ENCODE results near the gene KRT33A. TPM values are rescaled to one million over a fixed set of nuclear protein-coding genes. Genes with fewer than 3 reads are reported as not detected.

KRT33A gene
- total RNA-seq (2022; extraction: Qiagen RNA extraction; ENCODE audit: low read depth) = not detected in 5 replicates

GRCh38 chr17:41350381-41350878 is at the start of gene KRT33A:
Gene KRT33A (minus strand): TSS chr17:41350828. CDS start chr17:41350767, 61 bp downstream.

DNA sequence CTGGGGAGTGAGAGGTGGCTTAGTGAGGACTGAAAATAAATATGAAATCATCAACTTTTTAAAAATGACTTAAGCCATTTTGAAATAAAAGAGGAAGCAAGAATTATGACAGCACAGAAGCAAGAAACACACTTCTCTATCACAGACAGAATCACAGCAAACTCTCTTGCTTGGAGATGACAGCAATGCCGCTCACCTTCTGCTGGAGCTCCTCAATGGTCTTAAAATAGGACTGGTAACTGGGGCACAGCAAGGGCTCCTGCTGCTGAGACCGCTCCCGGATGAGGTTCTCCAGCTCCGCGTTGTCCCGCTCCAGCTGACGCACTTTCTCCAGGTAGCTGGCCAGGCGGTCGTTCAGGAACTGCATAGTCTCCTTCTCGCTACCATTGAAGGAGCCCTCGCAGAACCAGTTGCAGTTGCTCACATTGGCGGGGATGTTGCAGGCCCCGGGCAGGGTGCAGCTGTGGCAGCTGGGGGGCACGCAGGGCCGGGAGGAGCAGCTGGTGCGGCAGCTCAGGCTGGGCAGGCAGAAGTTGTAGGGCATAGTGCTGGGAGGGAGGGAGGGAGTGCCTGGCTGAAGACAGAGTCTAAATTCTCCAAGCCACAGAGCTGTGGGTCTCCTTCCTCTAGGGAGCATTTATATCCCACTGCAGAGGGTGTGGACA is 46.5 kb upstream of the KRT33A start, which contains the start of gene KRT31:
Gene KRT31, minus strand, starts transcription at position 613 of the 665 bp plus-strand sequence. Its CDS starts 69 bp downstream, at position 544.

DNA sequence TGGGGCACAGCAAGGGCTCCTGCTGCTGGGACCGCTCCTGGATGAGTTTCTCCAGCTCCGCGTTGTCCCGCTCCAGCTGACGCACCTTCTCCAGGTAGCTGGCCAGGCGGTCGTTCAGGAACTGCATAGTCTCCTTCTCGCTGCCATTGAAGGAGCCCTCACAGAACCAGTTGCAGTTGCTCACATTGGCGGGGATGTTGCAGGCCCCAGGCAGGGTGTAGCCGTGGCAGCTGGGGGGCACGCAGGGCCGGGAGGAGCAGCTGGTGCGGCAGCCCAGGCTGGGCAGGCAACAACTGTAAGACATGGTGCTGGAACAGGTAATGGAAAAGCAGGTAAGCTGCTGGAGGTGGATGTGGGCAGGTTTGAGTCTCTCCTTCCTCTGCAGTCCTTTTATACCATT is 31.3 kb upstream of the KRT33A start, which contains the start of gene KRT34:
Gene KRT34, minus strand, starts transcription at position 364 of the 400 bp plus-strand sequence. Its CDS starts 60 bp downstream, at position 304.

DNA sequence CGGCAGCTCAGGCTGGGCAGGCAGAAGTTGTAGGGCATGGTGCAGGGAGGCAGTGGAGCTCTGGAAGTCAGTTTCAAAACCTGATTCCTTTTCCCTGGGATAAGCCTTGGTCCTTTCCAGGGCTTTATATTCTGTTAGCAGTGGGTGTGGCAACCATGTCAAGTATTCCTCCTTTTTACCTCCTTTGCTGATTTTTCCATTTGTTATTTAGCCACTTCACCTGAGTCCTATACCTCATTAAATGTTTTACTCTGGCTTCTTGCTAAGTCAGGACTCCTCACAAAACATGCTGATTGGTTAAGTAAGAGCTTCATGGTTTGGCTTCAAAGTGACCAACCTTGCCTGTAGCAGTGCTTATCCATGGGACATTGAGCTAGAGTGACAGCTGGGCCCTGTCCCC is 19.1 kb upstream of the KRT33A start, which contains the start of gene KRT33B:
Gene KRT33B, minus strand, starts transcription at position 101 of the 400 bp plus-strand sequence. Its CDS starts 63 bp downstream, at position 38.

GRCh38 chr17:41315204-41315794 is 35.3 kb downstream of the KRT33A start, which contains the start of gene KRTAP17-1:
Gene KRTAP17-1 (minus strand): TSS chr17:41315710. CDS start chr17:41315650, 60 bp downstream.

DNA sequence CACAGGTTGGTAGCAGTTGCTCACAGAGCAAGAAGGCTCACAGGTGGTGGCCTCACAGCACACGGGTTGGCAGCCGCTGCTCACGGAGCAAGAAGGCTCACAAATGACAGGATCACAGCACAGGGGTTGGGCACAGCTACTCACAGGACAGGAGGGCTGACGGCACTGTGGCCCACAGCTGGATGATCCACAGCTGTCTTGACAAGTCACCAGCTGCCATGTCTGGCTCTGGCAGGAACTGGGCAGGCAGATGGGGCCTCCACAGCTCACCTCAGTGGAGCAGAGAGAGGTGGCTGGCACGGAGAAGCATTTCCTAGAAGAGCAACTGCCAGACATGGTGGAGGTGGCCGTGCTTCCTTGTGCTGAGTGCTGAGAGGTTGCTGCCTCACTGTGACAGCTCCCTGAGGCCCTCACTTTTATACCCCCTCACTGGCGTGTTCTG is 41.7 kb downstream of the KRT33A start, which contains the start of gene KRTAP16-1:
Gene KRTAP16-1, minus strand, starts transcription at position 392 of the 442 bp plus-strand sequence. Its CDS starts 56 bp downstream, at position 336.

DNA sequence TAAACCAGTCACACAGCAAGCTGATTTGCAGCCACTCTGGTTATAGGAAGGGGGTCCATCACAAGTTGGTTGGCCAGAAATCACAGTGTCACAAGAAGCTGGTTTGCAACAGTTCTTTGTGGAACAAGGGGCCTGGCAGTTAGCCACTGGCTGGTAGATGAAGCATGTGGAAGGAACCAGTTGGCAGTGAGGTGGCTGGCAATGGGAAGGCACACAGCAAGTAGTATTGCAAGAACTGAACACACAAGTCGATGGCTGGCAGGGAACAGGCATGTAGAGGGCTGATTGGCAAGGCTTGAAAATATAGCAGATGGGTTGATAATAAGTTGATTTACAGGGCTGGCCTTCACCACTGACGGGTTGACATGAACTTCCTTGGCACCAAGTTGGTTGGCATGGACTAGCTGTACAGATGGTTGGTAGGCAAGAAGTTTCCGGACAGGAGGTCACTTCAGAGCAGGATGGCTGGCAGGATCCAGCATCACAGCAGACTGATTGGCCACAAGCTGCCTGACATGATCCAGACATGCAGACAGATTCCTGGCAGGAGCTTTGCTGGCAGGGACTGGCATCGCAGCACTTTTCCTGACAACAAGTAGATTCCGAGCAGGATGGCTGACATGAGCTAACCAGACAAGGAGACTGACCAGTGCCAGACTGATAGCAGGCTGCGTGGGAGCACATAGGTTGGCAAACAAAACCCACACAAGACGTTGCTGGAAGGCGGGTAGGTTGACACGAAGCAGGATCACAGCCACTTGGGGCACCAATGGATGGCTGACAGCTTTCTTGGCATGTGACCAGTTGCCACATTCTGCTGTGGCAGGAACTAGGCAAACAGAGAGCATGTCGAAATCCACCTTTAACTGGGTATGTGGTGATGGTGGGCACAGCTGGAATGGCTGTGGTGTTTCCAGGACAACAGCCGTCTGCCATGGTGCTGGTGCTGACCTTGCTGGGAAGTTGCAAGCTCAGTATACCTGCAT is 48.4 kb downstream of the KRT33A start, which contains the start of gene KRTAP29-1:
Gene KRTAP29-1, minus strand, starts transcription at position 936 of the 986 bp plus-strand sequence. Its CDS starts 0 bp downstream, at position 936.

Other genes with a start within 250 kb of the KRT33A start
- gene KRTAP4-16, start 248.6 kb downstream of the KRT33A start, total RNA-seq (2022; extraction: Qiagen RNA extraction; ENCODE audit: low read depth) = not detected in 5 replicates
- not detected in 5 replicates for gene KRTAP4-9, start 245.4 kb downstream of the KRT33A start, total RNA-seq (2022; extraction: Qiagen RNA extraction; ENCODE audit: low read depth)
- not detected in 5 replicates for gene KRTAP4-11, start 232.5 kb downstream of the KRT33A start, total RNA-seq (2022; extraction: Qiagen RNA extraction; ENCODE audit: low read depth)
- not detected in 5 replicates for gene KRTAP4-12, start 226.6 kb downstream of the KRT33A start, total RNA-seq (2022; extraction: Qiagen RNA extraction; ENCODE audit: low read depth)
- not detected in 5 replicates for gene KRTAP4-6, start 210.3 kb downstream of the KRT33A start, total RNA-seq (2022; extraction: Qiagen RNA extraction; ENCODE audit: low read depth)
- gene KRTAP4-5, start 201.0 kb downstream of the KRT33A start, total RNA-seq (2022; extraction: Qiagen RNA extraction; ENCODE audit: low read depth) = not detected in 5 replicates
- not detected in 5 replicates for gene KRTAP4-4, start 190.1 kb downstream of the KRT33A start, total RNA-seq (2022; extraction: Qiagen RNA extraction; ENCODE audit: low read depth)
- not detected in 5 replicates for gene KRTAP4-3, start 182.6 kb downstream of the KRT33A start, total RNA-seq (2022; extraction: Qiagen RNA extraction; ENCODE audit: low read depth)
- gene KRTAP4-2, start 172.6 kb downstream of the KRT33A start, total RNA-seq (2022; extraction: Qiagen RNA extraction; ENCODE audit: low read depth) = not detected in 5 replicates
- gene KRTAP4-1, start 165.9 kb downstream of the KRT33A start, total RNA-seq (2022; extraction: Qiagen RNA extraction; ENCODE audit: low read depth) = 0.17 to 0.25 TPM (median 0.24 TPM) in 4 of 5 replicates, not detected in the other
- not detected in 5 replicates for gene KRTAP9-1, start 160.9 kb downstream of the KRT33A start, total RNA-seq (2022; extraction: Qiagen RNA extraction; ENCODE audit: low read depth)
- gene KRTAP9-2, start 124.2 kb downstream of the KRT33A start, total RNA-seq (2022; extraction: Qiagen RNA extraction; ENCODE audit: low read depth) = not detected in 5 replicates
- not detected in 5 replicates for gene KRTAP9-3, start 118.4 kb downstream of the KRT33A start, total RNA-seq (2022; extraction: Qiagen RNA extraction; ENCODE audit: low read depth)
- not detected in 5 replicates for gene KRTAP9-8, start 112.8 kb downstream of the KRT33A start, total RNA-seq (2022; extraction: Qiagen RNA extraction; ENCODE audit: low read depth)
- gene KRTAP9-4, start 101.1 kb downstream of the KRT33A start, total RNA-seq (2022; extraction: Qiagen RNA extraction; ENCODE audit: low read depth) = not detected in 5 replicates
- not detected in 5 replicates for gene KRTAP9-9, start 95.4 kb downstream of the KRT33A start, total RNA-seq (2022; extraction: Qiagen RNA extraction; ENCODE audit: low read depth)
- gene KRTAP9-6, start 85.5 kb downstream of the KRT33A start, total RNA-seq (2022; extraction: Qiagen RNA extraction; ENCODE audit: low read depth) = not detected in 5 replicates
- not detected in 5 replicates for gene KRTAP9-7, start 75.1 kb downstream of the KRT33A start, total RNA-seq (2022; extraction: Qiagen RNA extraction; ENCODE audit: low read depth)
- not detected in 5 replicates for gene KRTAP29-1, start 48.0 kb downstream of the KRT33A start, total RNA-seq (2022; extraction: Qiagen RNA extraction; ENCODE audit: low read depth)
- gene KRTAP16-1, start 41.5 kb downstream of the KRT33A start, total RNA-seq (2022; extraction: Qiagen RNA extraction; ENCODE audit: low read depth) = not detected in 5 replicates
- not detected in 5 replicates for gene KRTAP17-1, start 35.1 kb downstream of the KRT33A start, total RNA-seq (2022; extraction: Qiagen RNA extraction; ENCODE audit: low read depth)
- 0.06 to 0.16 TPM (median 0.15 TPM) in 3 of 5 replicates, not detected in the others for gene KRT33B, start 19.0 kb upstream of the KRT33A start, total RNA-seq (2022; extraction: Qiagen RNA extraction; ENCODE audit: low read depth)
- 0.25 to 0.43 TPM (median 0.30 TPM) in 5 replicates for gene KRT34, start 31.5 kb upstream of the KRT33A start, total RNA-seq (2022; extraction: Qiagen RNA extraction; ENCODE audit: low read depth)
- gene KRT31, start 46.8 kb upstream of the KRT33A start, total RNA-seq (2022; extraction: Qiagen RNA extraction; ENCODE audit: low read depth) = not detected in 5 replicates
- not detected in 5 replicates for gene KRT37, start 73.8 kb upstream of the KRT33A start, total RNA-seq (2022; extraction: Qiagen RNA extraction; ENCODE audit: low read depth)
- gene KRT38, start 90.2 kb upstream of the KRT33A start, total RNA-seq (2022; extraction: Qiagen RNA extraction; ENCODE audit: low read depth) = not detected in 5 replicates
- gene KRT32, start 116.6 kb upstream of the KRT33A start, total RNA-seq (2022; extraction: Qiagen RNA extraction; ENCODE audit: low read depth) = not detected in 5 replicates
- not detected in 5 replicates for gene KRT35, start 130.3 kb upstream of the KRT33A start, total RNA-seq (2022; extraction: Qiagen RNA extraction; ENCODE audit: low read depth)
- gene KRT36, start 139.1 kb upstream of the KRT33A start, total RNA-seq (2022; extraction: Qiagen RNA extraction; ENCODE audit: low read depth) = not detected in 5 replicates
- gene KRT13, start 154.8 kb upstream of the KRT33A start, total RNA-seq (2022; extraction: Qiagen RNA extraction; ENCODE audit: low read depth) = 0.18 to 0.48 TPM (median 0.23 TPM) in 5 replicates
- 3.3 to 5.3 TPM (median 4.1 TPM) in 5 replicates for gene KRT15, start 168.1 kb upstream of the KRT33A start, total RNA-seq (2022; extraction: Qiagen RNA extraction; ENCODE audit: low read depth)
- gene KRT19, start 177.5 kb upstream of the KRT33A start, total RNA-seq (2022; extraction: Qiagen RNA extraction; ENCODE audit: low read depth) = 41.7 to 61.8 TPM (median 53.4 TPM) in 5 replicates
- not detected in 5 replicates for gene KRT9, start 221.2 kb upstream of the KRT33A start, total RNA-seq (2022; extraction: Qiagen RNA extraction; ENCODE audit: low read depth)
- gene KRT14, start 236.1 kb upstream of the KRT33A start, total RNA-seq (2022; extraction: Qiagen RNA extraction; ENCODE audit: low read depth) = 0.09 TPM in 1 of 5 replicates, not detected in the others

Measured in A549 treated with RU486 at 1 μM for 4 hours (cell line).